HG03565 (cell line): ENCODE data around the gene STAT4.

ENCODE experiments used
- ATAC-seq: cut with Tn5 transposase; IDR thresholded peaks from one replicate; pipeline ENCODE4 v1.9.1; 2021; ENCODE audit warnings: mild to moderate bottlenecking, moderate library complexity; ENCODE audit not compliant: unreplicated experiment

STAT4 gene

DNA sequence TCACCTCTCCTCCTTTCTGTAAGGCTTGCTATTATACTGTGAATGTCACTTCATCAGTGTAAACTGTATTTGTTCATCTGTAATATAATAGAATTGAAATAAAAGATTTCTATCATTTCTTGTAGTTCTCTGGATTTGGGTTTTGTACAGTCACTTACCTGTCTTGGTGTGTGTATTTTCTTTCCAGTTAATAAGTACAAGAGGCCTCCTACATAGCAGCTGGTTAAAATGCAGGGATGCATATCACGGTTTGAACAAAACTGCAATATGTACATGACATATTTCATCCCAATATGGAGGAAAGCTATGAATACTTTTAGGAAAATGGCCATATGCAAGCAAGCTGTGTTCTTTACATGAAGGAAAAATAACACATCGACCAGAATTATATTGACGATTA is 131.4 kb downstream of the STAT4 start:
- no peak for ATAC-seq

GRCh38 chr2:191018643-191019119 is 132.1 kb downstream of the STAT4 start:
- no peak for ATAC-seq

GRCh38 chr2:191018048-191018447 is 132.7 kb downstream of the STAT4 start:
- ATAC-seq, result no peak

DNA sequence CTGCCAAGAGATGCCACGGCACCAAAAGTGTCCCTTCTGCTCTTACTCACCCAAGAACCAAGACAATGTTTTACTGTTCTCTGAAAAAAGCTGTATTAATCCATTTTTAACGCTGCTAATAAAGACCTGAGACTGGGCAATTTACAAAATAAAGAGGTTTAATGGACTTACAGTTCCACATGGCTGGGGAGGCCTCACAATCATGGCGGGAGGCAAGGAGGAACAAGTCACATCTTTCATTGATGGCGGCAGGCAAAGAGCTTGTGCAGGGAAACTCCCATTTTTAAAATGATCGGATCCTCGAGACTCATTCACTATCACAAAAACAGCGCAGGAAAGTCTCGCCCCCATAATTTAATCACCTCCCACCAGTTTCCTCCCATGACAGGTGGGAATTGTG is 135.0 kb downstream of the STAT4 start:
- ATAC-seq, result no peak

GRCh38 chr2:191015239-191015638 is 135.6 kb downstream of the STAT4 start:
- no peak for ATAC-seq

GRCh38 chr2:191014653-191015020 is 136.2 kb downstream of the STAT4 start:
- no peak for ATAC-seq

GRCh38 chr2:191013932-191014652 is 136.7 kb downstream of the STAT4 start, which contains the start of gene STAT1:
STAT1 (minus strand) TSS chr2:191014171; CDS start chr2:191010003, 4,168 bp downstream.
- ATAC-seq, result peak; percentile 70

DNA sequence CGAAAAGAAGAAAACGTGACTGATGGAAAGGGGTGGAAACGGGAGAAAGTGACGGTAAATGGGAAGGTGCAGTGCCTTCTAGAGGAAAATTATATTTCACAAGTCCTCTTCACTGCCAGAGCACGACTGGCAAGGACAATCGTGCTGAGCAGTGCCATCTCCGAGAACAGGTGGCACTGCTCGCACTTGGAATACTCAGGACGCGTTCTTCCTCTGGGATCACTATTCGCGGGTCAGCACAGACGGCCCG is 137.2 kb downstream of the STAT4 start:
- no peak for ATAC-seq

DNA sequence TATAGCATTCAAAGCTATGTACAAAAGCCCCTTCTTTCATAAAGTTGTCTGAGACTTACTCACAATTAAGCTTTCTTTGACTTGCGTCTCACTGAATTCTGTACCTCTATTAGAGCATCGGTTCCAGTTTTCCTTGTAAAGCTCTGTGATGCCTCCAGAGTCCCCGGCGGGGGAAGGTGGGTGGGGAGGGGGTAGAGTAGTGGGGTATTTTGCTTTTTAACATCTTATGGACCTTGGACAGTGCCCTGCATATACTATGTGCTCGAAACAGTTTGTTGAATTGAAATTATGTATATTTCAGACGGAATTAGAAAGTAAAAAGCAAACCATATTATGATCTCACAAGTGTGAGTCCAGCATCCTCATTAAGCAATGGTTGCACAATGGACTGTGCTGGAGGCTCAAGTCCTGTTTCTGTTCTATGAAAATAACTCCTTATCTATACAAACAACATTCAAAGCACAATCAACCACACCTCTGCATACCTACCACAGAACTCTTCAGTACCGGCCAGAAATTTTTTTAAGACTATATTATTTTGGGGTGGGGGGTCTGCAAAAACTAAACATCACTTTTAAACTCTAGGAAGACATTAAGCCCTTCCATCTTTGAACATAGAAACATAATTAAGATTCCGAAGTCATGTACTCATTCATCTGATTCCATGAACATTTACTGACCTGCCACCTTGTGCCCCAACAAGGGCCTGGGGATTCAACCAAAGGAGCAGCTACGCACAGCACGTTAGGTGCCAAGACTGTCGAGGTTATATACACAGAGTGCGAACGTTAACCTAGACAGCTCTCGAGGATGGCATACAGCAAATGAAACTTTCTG is 137.7 kb downstream of the STAT4 start:
- ATAC-seq, result no peak

DNA sequence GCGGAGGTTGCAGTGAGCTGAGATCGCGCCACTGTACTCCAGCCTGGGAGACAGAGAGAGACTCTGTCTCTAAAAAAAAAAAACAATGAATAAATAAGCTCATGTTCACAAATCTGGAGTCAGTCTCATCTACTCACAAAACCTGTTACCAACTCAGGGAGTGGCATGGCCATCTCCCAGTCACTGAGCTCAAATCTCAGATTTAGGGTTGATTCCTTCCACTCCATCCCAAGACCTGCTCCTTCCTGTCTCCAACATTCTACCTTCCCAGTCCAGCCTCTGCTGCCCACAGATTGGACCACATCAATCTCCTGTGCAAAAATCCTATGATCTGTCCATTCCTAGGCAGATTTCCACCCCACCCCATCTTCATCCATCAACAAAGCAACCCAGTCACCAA is 138.4 kb downstream of the STAT4 start:
- no peak for ATAC-seq

DNA sequence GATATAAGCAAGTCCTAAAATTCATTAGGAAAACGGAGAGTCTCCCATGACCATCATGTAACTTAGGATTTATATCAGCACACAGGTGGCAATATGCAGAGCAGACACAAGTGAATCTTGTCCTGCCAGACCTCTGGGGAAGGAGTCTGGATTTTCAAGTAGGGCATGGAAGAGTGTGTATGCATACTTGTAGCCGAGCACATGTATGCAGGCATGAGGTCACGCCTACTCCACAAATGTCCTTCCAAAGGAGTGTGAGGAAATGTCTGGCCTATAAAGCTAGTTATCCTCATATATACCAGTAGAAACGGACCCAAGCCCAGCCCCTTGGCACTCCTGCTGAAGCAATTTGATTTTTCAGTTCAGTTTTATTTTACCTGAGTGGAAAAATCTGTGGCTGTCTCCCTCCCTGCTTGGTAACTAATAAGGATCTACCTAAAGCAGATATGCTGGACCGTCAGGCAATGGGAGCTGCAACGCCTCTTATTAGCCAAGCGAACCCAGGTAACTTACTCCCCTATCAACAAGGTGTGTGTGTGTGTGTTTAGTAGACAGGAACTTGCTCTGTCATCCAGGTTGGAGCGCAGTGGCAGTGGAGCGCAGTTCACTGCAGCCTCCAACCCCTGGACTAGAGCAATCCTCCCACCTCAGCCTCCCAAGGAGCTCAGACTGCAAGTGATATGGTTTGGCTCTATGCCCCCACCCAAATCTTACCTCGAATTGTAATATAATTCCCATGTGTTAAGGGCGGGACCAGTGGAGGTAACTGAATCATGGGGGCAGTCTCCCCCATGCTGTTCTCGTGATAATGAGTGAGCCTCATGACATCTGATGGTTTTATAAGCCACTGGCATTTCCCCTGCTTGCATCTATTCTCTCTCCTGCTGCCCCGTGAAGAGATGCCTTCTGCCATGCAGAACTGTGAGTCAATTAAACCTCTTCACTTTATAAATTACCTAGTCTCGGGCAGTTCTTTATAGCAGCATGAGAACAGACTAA is 139.6 kb downstream of the STAT4 start:
- ATAC-seq, result no peak

DNA sequence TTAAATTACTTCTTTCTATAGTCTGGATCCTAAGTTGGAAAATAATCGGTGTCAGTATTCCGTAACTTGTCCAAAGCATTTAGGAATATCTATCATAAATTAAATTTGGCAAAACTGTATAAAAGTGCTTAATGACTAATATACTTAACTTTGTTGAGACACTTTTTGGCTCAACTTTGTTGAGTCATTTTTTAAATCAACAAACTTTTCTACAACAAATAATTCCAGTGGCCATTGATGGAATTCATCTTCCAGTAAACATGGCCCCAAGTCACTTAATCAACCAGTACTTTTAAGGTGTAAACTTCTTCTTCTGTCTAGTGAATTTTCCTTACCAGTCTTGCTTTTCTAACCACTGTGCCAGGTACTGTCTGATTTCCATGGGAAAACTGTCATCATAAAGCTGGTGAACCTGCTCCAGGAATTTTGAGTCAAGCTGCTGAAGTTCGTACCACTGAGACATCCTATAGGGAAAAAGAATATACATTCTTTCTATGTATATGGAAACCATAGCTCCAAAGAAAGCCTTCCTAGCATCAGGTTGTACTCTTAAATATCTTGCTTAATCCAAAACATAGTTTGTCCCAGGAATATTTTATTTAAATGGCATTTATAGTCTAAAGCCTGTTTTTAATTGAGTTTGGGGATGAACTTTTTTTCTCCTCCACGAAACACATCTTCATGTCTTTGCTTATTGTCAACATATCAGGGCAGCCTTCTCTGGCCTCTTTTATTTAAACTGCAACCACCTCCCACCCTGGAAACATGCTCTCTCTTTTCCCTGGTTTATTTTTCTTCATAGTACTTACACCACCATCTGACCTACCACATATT is 141.0 kb downstream of the STAT4 start:
- no peak for ATAC-seq

DNA sequence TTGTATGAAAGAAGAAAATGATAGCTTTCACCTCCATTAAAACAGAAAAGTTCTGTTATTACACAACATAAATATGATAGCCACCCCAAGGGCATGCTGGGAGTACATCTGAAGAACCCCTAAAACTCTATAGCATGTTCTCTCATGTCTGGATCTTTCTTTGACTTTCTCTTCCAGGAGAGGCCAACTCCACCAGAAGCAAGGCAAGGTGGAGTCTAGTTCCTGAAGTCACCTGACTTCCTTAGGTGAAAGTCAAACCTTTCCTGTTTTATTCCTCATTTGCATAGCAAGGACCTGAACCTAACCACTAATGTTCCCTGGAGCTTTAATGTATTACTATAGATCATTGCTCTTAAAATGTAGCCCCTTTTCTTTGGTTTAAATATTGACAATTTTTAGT is 142.5 kb downstream of the STAT4 start:
- ATAC-seq, result no peak

DNA sequence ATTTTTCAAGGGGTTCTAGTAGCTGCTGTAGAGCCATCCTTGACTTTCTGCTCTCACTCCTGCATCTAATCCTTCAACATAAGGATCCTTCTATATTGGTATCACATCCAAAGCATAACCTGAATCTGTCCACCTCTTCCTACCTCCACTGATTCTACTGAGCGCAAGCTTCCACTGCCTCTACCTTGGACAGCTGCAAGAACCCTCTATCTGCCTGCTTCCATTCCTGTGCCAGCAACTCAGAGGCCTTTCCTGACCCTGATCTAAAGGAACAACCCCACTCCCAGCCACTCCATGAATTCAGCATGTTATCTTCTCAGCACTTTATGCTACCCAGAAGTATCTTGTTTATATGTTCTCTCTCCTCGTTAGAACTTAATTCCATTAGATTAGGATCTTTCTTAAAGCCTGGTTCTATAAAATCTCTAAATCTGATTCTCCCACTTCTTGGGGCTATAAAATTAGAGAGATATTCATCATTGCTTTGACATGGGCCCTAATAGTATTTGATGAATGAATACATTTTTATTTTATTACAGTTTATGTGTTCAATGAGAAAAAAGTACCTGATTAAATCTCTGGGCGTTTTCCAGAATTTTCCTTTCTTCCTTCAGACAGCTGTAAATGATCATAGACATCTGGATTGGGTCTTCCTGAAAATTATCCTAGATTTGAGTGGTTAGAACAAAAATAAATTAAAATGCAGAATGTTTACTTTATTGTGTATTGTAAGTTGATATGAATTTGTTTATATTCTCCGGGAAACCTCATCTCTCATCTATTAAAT is 143.6 kb downstream of the STAT4 start:
- ATAC-seq, result no peak

GRCh38 chr2:191006297-191006696 is 144.5 kb downstream of the STAT4 start:
- no peak for ATAC-seq

GRCh38 chr2:191003405-191004309 is 147.1 kb downstream of the STAT4 start:
- ATAC-seq, result no peak

- ATAC-seq, result no peak
Observed at GRCh38 chr2:191001624-191002023, 149.2 kb downstream of the STAT4 start.

DNA sequence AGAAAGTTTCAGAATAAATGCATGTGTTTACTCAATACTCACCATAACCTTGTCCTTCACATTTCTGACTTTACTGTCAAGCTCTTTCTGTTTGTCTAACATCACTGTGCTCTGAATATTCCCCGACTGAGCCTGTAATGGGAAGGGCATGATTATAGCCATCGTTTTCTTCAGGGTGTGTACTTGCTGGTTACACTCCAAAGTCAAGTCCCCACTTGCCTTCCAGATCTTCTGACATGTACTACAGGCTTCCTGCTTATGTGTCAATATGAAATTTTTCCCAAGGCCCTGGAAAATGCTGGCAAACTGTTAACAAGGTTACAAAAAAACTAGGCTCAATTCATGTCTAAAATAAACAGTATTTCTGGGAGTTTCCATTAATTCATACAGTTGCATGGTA is 149.8 kb downstream of the STAT4 start:
- no peak for ATAC-seq
